ENCODE data around the gene SIGLEC10. TPM values are rescaled to one million over a fixed set of nuclear protein-coding genes. Genes with fewer than 3 reads are reported as not detected.

The SIGLEC10 gene
- total and polyA plus RNA-seq, 2 of the 4 experiments (the other 2 are of a cell fraction) = not detected

- CTCF ChIA-PET = no interaction called here
- H4K20me1 ChIP-seq (ENCODE audit: insufficient read depth, low read length) = no peaks in the 10 kb centered on the region
- H2AFZ ChIP-seq (replicated peaks; ENCODE audit: low read length, poor library complexity) = no peak overlapping the region
- no peaks in the 10 kb centered on the region for H3K79me1 ChIP-seq (ENCODE audit: low read depth in 1 of 2, low read length in 2 of 2)
- no peak overlapping the region for H3K9ac ChIP-seq (ENCODE audit: low read depth, low read length)
- no peak overlapping the region for H3K18ac ChIP-seq (ENCODE audit: low read depth, low read length)
- H3K4ac ChIP-seq (ENCODE audit: low read depth, low read length) = no peak overlapping the region
- no peak overlapping the region for H3K56ac ChIP-seq (ENCODE audit: extremely low read depth, insufficient read depth, low read length)
- no TSS peak for BruUV-seq (replicated peaks)
- no peak overlapping the region for H4K8ac ChIP-seq (ENCODE audit: low read depth in 2 of 2, low read length in 2 of 2)
- H2BK5ac ChIP-seq (ENCODE audit: low read depth, low read length, poor library complexity, severe bottlenecking) = no peak overlapping the region
- no peaks in the 10 kb centered on the region for H3K9me1 ChIP-seq (ENCODE audit: insufficient read depth, low read length)
- no peak overlapping the region for H2AK5ac ChIP-seq (ENCODE audit: low read depth, low read length)
- H2BK120ac ChIP-seq (ENCODE audit: low read depth, low read length) = no peak overlapping the region
- ATAC-seq (ENCODE audit: low read depth) (no peak), DNase-seq (no peak)
- intact Hi-C loops (cut with micrococcal nuclease) = no loop called here
- H4K91ac ChIP-seq (ENCODE audit: insufficient read depth, low read depth, low read length) = no peak overlapping the region
- H3K4me2 ChIP-seq (ENCODE audit: low read depth, low read length) = no peak overlapping the region
- H3K4me1 ChIP-seq (ENCODE audit: control insufficient read depth, insufficient read depth, low read length) = no peaks in the 10 kb centered on the region
- H3K27me3 ChIP-seq (ENCODE audit: control insufficient read depth, insufficient read depth, low read length) = no peaks in the 10 kb centered on the region
- no peak overlapping the region for H2AK9ac ChIP-seq (replicated peaks; ENCODE audit: low read depth, low read length, poor library complexity)
- in situ Hi-C loops (cut with MboI; ENCODE audit: low sequenced_read_pairs) = no loop called here
- dilution Hi-C loops (cut with HindIII; ENCODE audit: low sequenced_read_pairs, unreplicated experiment) = no loop called here
- no peak overlapping the region for H3K23ac ChIP-seq (ENCODE audit: low read depth, low read length)
- no peak overlapping the region for H3K27ac ChIP-seq (ENCODE audit: insufficient read depth, low read length)
- H3K14ac ChIP-seq (replicated peaks; ENCODE audit: low read depth, low read length) = no peak overlapping the region
- POLR2A ChIA-PET (ENCODE audit: unreplicated experiment) = no interaction called here
- no peak overlapping the region for H2BK20ac ChIP-seq (ENCODE audit: low read depth, low read length)
- no CpG with 5 or more reads among the region's 4 CpGs for WGBS, 2 experiments (ENCODE audit: extremely low coverage in 2 of 2, insufficient read length in 1 of 2)
- TF ChIP-seq FOS (IDR thresholded peaks at IDR 0.05; ENCODE audit: low read depth, low read length) (no peak), RCOR1 (IDR thresholded peaks at IDR 0.05; ENCODE audit: insufficient replicate concordance, low read length) (no peak), RAD21 (IDR thresholded peaks at IDR 0.05; ENCODE audit: low read length) (no peak), RFX5 (IDR thresholded peaks at IDR 0.05; ENCODE audit: low read depth, low read length) (no peak), BHLHE40 (IDR thresholded peaks at IDR 0.05; ENCODE audit: low read depth, low read length) (no peak)
- TF ChIP-seq, protein P1, sequence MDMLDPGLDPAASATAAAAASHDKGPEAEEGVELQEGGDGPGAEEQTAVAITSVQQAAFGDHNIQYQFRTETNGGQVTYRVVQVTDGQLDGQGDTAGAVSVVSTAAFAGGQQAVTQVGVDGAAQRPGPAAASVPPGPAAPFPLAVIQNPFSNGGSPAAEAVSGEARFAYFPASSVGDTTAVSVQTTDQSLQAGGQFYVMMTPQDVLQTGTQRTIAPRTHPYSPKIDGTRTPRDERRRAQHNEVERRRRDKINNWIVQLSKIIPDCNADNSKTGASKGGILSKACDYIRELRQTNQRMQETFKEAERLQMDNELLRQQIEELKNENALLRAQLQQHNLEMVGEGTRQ (IDR thresholded peaks at IDR 0.05; ENCODE audit: low read depth, low read length) = no peak
- no peak overlapping the region for H4K5ac ChIP-seq (ENCODE audit: low read depth, low read length)
- no peaks in the 10 kb centered on the region for H3K36me3 ChIP-seq (ENCODE audit: control insufficient read depth, insufficient read depth, low read length)
- no peaks in the 10 kb centered on the region for H3K9me3 ChIP-seq (ENCODE audit: control insufficient read depth, insufficient read depth, low read length)
- no peak overlapping the region for H2BK15ac ChIP-seq (ENCODE audit: low read depth, low read length)
- no peak overlapping the region for H3K4me3 ChIP-seq (ENCODE audit: insufficient read depth, low read depth, low read length)
These were observed 15.6 kb upstream of the SIGLEC10 start for GRCh38 chr19:51433043-51433442.

All from IMR-90 (cell line).